ENCODE results near the gene MIGA1.
"Not testable (repeated sequence)": the region's sequence is repeated elsewhere in the genome, so short reads cannot be mapped to it uniquely, and the experiment has no call there.

DNA sequence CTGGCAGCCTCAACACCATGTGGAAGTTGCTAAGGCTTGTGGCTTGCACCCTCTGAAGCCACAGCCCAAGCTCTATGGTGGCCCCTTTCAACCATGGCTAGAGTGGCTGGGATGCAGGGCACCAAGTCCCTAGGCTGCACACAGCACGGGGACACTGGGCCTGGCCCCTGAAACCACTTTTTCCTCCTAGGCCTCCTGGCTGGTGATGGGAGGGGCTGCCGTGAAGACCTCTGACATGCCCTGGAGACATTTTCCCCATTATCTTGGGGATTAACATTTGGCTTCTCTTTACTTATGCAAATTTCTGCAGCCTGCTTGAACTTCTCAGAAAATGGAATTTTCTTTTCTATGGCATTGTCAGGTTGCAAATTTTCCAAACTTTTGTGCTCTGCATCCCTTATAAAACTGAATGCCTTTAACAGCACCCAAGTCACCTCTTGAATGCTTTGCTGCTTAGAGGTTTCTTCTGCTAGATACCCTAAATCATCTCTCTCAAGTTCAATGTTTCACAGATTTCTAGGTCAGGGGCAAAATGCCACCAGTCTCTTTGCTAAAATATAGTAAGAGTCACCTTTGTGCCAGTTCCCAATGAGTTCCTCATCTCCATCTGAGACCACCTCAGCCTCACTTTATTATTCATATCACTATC, 6.8 kb downstream of the MIGA1 start:
- TF ChIP-seq EP300 (IDR thresholded peaks at IDR 0.05); POLR2A (IDR thresholded peaks at IDR 0.05; ENCODE audit: low read length); HOXA7 (CRISPR knock-in tag; IDR thresholded peaks at IDR 0.05); KDM1A (IDR thresholded peaks at IDR 0.05; ENCODE audit: low read depth); RAD21 (conservative IDR thresholded peaks at IDR 0.05 in 1 of 2, IDR thresholded peaks at IDR 0.05 in 1 of 2); JUN (IDR thresholded peaks at IDR 0.05): not testable (repeated sequence)
- TF ChIP-seq, protein P1, sequence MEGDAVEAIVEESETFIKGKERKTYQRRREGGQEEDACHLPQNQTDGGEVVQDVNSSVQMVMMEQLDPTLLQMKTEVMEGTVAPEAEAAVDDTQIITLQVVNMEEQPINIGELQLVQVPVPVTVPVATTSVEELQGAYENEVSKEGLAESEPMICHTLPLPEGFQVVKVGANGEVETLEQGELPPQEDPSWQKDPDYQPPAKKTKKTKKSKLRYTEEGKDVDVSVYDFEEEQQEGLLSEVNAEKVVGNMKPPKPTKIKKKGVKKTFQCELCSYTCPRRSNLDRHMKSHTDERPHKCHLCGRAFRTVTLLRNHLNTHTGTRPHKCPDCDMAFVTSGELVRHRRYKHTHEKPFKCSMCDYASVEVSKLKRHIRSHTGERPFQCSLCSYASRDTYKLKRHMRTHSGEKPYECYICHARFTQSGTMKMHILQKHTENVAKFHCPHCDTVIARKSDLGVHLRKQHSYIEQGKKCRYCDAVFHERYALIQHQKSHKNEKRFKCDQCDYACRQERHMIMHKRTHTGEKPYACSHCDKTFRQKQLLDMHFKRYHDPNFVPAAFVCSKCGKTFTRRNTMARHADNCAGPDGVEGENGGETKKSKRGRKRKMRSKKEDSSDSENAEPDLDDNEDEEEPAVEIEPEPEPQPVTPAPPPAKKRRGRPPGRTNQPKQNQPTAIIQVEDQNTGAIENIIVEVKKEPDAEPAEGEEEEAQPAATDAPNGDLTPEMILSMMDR (IDR thresholded peaks at IDR 0.05): not testable (repeated sequence)
- TF ChIP-seq, protein P2, sequence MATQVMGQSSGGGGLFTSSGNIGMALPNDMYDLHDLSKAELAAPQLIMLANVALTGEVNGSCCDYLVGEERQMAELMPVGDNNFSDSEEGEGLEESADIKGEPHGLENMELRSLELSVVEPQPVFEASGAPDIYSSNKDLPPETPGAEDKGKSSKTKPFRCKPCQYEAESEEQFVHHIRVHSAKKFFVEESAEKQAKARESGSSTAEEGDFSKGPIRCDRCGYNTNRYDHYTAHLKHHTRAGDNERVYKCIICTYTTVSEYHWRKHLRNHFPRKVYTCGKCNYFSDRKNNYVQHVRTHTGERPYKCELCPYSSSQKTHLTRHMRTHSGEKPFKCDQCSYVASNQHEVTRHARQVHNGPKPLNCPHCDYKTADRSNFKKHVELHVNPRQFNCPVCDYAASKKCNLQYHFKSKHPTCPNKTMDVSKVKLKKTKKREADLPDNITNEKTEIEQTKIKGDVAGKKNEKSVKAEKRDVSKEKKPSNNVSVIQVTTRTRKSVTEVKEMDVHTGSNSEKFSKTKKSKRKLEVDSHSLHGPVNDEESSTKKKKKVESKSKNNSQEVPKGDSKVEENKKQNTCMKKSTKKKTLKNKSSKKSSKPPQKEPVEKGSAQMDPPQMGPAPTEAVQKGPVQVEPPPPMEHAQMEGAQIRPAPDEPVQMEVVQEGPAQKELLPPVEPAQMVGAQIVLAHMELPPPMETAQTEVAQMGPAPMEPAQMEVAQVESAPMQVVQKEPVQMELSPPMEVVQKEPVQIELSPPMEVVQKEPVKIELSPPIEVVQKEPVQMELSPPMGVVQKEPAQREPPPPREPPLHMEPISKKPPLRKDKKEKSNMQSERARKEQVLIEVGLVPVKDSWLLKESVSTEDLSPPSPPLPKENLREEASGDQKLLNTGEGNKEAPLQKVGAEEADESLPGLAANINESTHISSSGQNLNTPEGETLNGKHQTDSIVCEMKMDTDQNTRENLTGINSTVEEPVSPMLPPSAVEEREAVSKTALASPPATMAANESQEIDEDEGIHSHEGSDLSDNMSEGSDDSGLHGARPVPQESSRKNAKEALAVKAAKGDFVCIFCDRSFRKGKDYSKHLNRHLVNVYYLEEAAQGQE (IDR thresholded peaks at IDR 0.05): not testable (repeated sequence)
